ENCODE results near the gene RYR3.

The RYR3 gene

GRCh38 chr15:33825453-33825852, 514.7 kb downstream of the RYR3 start:
- Histone ChIP-seq H3K4me3 (ENCODE audit: low read depth in 1 of 2, low read length in 1 of 2) (no peak overlapping the region), H3K36me3 (no peaks in the 10 kb centered on the region), H3K27me3 (no peaks in the 10 kb centered on the region), H3K9me3 (no peaks in the 10 kb centered on the region), H3K27ac (no peak overlapping the region), H3K4me1 (ENCODE audit: control insufficient read depth in 1 of 2, insufficient read depth in 1 of 2, low read depth in 1 of 2, low read length in 1 of 2) (no peaks in the 10 kb centered on the region)
- no peak for TF ChIP-seq CTCF (IDR thresholded peaks at IDR 0.05)

- no peaks in the 10 kb centered on the region for H3K4me1 ChIP-seq (ENCODE audit: control insufficient read depth in 1 of 2, insufficient read depth in 1 of 2, low read depth in 1 of 2, low read length in 1 of 2)
- H3K4me3 ChIP-seq (ENCODE audit: low read depth in 1 of 2, low read length in 1 of 2): no peak overlapping the region
- H3K27me3 ChIP-seq: no peaks in the 10 kb centered on the region
- no peaks in the 10 kb centered on the region for H3K9me3 ChIP-seq
- H3K36me3 ChIP-seq: no peaks in the 10 kb centered on the region
- no peak for TF ChIP-seq CTCF (IDR thresholded peaks at IDR 0.05)
- no peak overlapping the region for H3K27ac ChIP-seq
Observed at GRCh38 chr15:33826201-33826600, 515.4 kb downstream of the RYR3 start.

GRCh38 chr15:33830351-33830750, 519.6 kb downstream of the RYR3 start:
- H3K36me3 ChIP-seq: no peaks in the 10 kb centered on the region
- H3K27me3 ChIP-seq: no peaks in the 10 kb centered on the region
- no peak overlapping the region for H3K4me3 ChIP-seq (ENCODE audit: low read depth in 1 of 2, low read length in 1 of 2)
- H3K27ac ChIP-seq: no peak overlapping the region
- TF ChIP-seq CTCF (IDR thresholded peaks at IDR 0.05): no peak
- H3K9me3 ChIP-seq: no peaks in the 10 kb centered on the region
- no peaks in the 10 kb centered on the region for H3K4me1 ChIP-seq (ENCODE audit: control insufficient read depth in 1 of 2, insufficient read depth in 1 of 2, low read depth in 1 of 2, low read length in 1 of 2)

- Histone ChIP-seq H3K36me3 (no peaks in the 10 kb centered on the region), H3K27me3 (no peaks in the 10 kb centered on the region), H3K4me1 (ENCODE audit: control insufficient read depth in 1 of 2, insufficient read depth in 1 of 2, low read depth in 1 of 2, low read length in 1 of 2) (no peaks in the 10 kb centered on the region), H3K4me3 (ENCODE audit: low read depth in 1 of 2, low read length in 1 of 2) (no peak overlapping the region), H3K9me3 (no peaks in the 10 kb centered on the region), H3K27ac (no peak overlapping the region)
- no peak for TF ChIP-seq CTCF (IDR thresholded peaks at IDR 0.05)
Observed at GRCh38 chr15:33831646-33832045, 520.9 kb downstream of the RYR3 start.

- H3K27me3 ChIP-seq: no peaks in the 10 kb centered on the region
- no peak overlapping the region for H3K4me3 ChIP-seq (ENCODE audit: low read depth in 1 of 2, low read length in 1 of 2)
- no peak overlapping the region for H3K27ac ChIP-seq
- H3K4me1 ChIP-seq (ENCODE audit: control insufficient read depth in 1 of 2, insufficient read depth in 1 of 2, low read depth in 1 of 2, low read length in 1 of 2): no peaks in the 10 kb centered on the region
- TF ChIP-seq CTCF (IDR thresholded peaks at IDR 0.05): no peak
- H3K36me3 ChIP-seq: no peaks in the 10 kb centered on the region
- no peaks in the 10 kb centered on the region for H3K9me3 ChIP-seq
Observed at GRCh38 chr15:33834892-33835743, 524.4 kb downstream of the RYR3 start.

Measured in neutrophil (primary cell).